MCF 10A (cell line): ENCODE measurements around the gene KCNH1. TPM values are rescaled to one million over a fixed set of nuclear protein-coding genes. Genes with fewer than 3 reads are reported as not detected.

ENCODE experiments used
- BruUV-seq: library from RNA; stranded (reverse); fragments of 400-500 nt; replicated peaks from 2 replicates; lab custom pipeline; 2021; lab: Mats Ljungman, UMichigan
- CTCF ChIA-PET: fragments of 300-600 bp; sonication (Branson Sonifier 250); formaldehyde crosslinking; extraction: SDS; loops from one replicate; lab custom pipeline; 2021; ENCODE audit warnings: antibody characterized with exemption, inconsistent platforms; lab: Yijun Ruan, JAX
- POLR2A ChIA-PET: fragments of 300-600, 350-650 bp; sonication (Branson Sonifier 250); formaldehyde crosslinking; extraction: SDS; loops from one replicate; lab custom pipeline; 2020; ENCODE audit warnings: antibody characterized with exemption, inconsistent platforms; lab: Yijun Ruan, JAX
- DNase-seq: peaks from one replicate; pipeline ENCODE4 v3.0.0-alpha.2; 2018; ENCODE audit not compliant: unreplicated experiment
- H3K27ac Mint-ChIP-seq: one replicate; pipeline ENCODE4 v1.8.0; 2022; ENCODE audit warnings: mild to moderate bottlenecking, low read depth, mixed read lengths; ENCODE audit not compliant: unreplicated experiment
- H3K27me3 Mint-ChIP-seq: one replicate; pipeline ENCODE4 v1.8.0; 2022; ENCODE audit warnings: mixed read lengths; ENCODE audit not compliant: insufficient read depth, unreplicated experiment
- H3K36me3 Mint-ChIP-seq: one replicate; pipeline ENCODE4 v1.8.0; 2022; ENCODE audit warnings: mild to moderate bottlenecking, moderate library complexity, mixed read lengths; ENCODE audit not compliant: insufficient read depth, unreplicated experiment
- H3K4me1 Mint-ChIP-seq: one replicate; pipeline ENCODE4 v1.8.0; 2022; ENCODE audit warnings: mixed read lengths; ENCODE audit not compliant: insufficient read depth, unreplicated experiment
- H3K4me3 Mint-ChIP-seq: one replicate; pipeline ENCODE4 v1.8.0; 2022; ENCODE audit warnings: mild to moderate bottlenecking, moderate library complexity, mixed read lengths; ENCODE audit not compliant: unreplicated experiment
- H3K9me3 Mint-ChIP-seq: one replicate; pipeline ENCODE4 v1.8.0; 2022; ENCODE audit warnings: mixed read lengths; ENCODE audit not compliant: unreplicated experiment
- CTCF ChIP-seq: fragments of 200-600 bp; IDR thresholded peaks from one replicate; pipeline ENCODE4 v1.8.0; 2022; ENCODE audit warnings: antibody characterized with exemption, mild to moderate bottlenecking; ENCODE audit not compliant: unreplicated experiment
- intact Hi-C: fragments of 100-400 bp; cut with micrococcal nuclease; formaldehyde crosslinking; loops from 2 replicates; pipeline ENCODE4 v1.14.1; 2022
- total RNA-seq: library from RNA; stranded (reverse); gene quantifications from 2 replicates; pipeline ENCODE4 v1.2.3, GENCODE V29; 2022

Gene KCNH1
- total RNA-seq, 1 experiment from 2014 or later, result 0.19 TPM

- Mint-ChIP-seq H3K36me3 (no peaks in the 10 kb centered on the region), H3K27me3 (peaks cover 38% of the 10 kb centered on the region), H3K9me3 (no peaks in the 10 kb centered on the region), H3K4me1 (peaks cover 7% of the 10 kb centered on the region), H3K4me3 (no peak overlapping the region), H3K27ac (no peak overlapping the region)
- CTCF ChIA-PET, result no interaction called here
- intact Hi-C loops, result no loop called here
- TF ChIP-seq CTCF, result no peak
- POLR2A ChIA-PET, result no interaction called here
- DNase-seq, result no peak
- BruUV-seq, result no TSS peak
Observed at GRCh38 chr1:210796421-210796820, 337.5 kb downstream of the KCNH1 start.

- ChIA-PET CTCF (interaction anchor here (0.8 kb wide), 1 partner anchor 33 kb away, joined by 3 read pairs; no protein-coding TSS in a partner anchor), POLR2A (no interaction called here)
- H3K4me1 Mint-ChIP-seq, result peaks cover 7% of the 10 kb centered on the region
- no peaks in the 10 kb centered on the region for H3K36me3 Mint-ChIP-seq
- intact Hi-C loops, result no loop called here
- H3K27me3 Mint-ChIP-seq, result peaks cover 38% of the 10 kb centered on the region
- no peak overlapping the region for H3K4me3 Mint-ChIP-seq
- no TSS peak for BruUV-seq
- DNase-seq, result no peak
- no peak overlapping the region for H3K27ac Mint-ChIP-seq
- TF ChIP-seq CTCF, result no peak
- H3K9me3 Mint-ChIP-seq, result no peaks in the 10 kb centered on the region
Observed at GRCh38 chr1:210794445-210794844, 339.5 kb downstream of the KCNH1 start.

GRCh38 chr1:210792250-210793102 is 341.5 kb downstream of the KCNH1 start:
- no TSS peak for BruUV-seq
- Mint-ChIP-seq H3K4me3 (no peak overlapping the region), H3K4me1 (peaks cover 7% of the 10 kb centered on the region), H3K36me3 (no peaks in the 10 kb centered on the region), H3K27ac (no peak overlapping the region), H3K9me3 (no peaks in the 10 kb centered on the region), H3K27me3 (peaks cover 28% of the 10 kb centered on the region)
- intact Hi-C loops, result loop anchor here (2.0 kb wide), 1 partner anchor 90 kb away; no protein-coding TSS in a partner anchor
- DNase-seq, result peak; percentile 84
- ChIA-PET CTCF (no interaction called here), POLR2A (interaction anchor here (0.7 kb wide), 1 partner anchor 18 kb away, joined by 3 read pairs; no protein-coding TSS in a partner anchor)
- TF ChIP-seq CTCF, result no peak

- Mint-ChIP-seq H3K36me3 (no peaks in the 10 kb centered on the region), H3K4me3 (no peak overlapping the region), H3K27ac (no peak overlapping the region), H3K9me3 (no peaks in the 10 kb centered on the region), H3K4me1 (peaks cover 7% of the 10 kb centered on the region), H3K27me3 (peaks cover 30% of the 10 kb centered on the region)
- intact Hi-C loops, result no loop called here
- ChIA-PET CTCF (no interaction called here), POLR2A (no interaction called here)
- no peak for DNase-seq
- no peak for TF ChIP-seq CTCF
- BruUV-seq, result no TSS peak
Observed at GRCh38 chr1:210790196-210790595, 343.8 kb downstream of the KCNH1 start.
